ACC112 (cell line): ENCODE data around the gene FAM186B.

Experiments
- H2AFZ ChIP-seq: fragments of 200-600 bp; sonication (generic); one replicate; pipeline ENCODE4 v1.6.0; 2017; ENCODE audit warnings: antibody characterized with exemption, low read length; ENCODE audit not compliant: unreplicated experiment
- H3K27ac ChIP-seq: fragments of 200-600 bp; sonication (generic); 2 replicates; pipeline ENCODE4 v1.5.1; 2014; ENCODE audit warnings: low read depth, mild to moderate bottlenecking, antibody characterized with exemption, low read length, moderate library complexity
- H3K27me3 ChIP-seq: fragments of 200-600 bp; sonication (generic); 2 replicates; pipeline ENCODE4 v1.6.1; 2014; ENCODE audit warnings: mild to moderate bottlenecking, antibody characterized with exemption, low read length, moderate library complexity, mixed read lengths; ENCODE audit not compliant: insufficient read depth
- H3K36me3 ChIP-seq: fragments of 200-600 bp; sonication (generic); 2 replicates; pipeline ENCODE4 v1.6.1; 2016; ENCODE audit warnings: mild to moderate bottlenecking, antibody characterized with exemption, low read length, moderate library complexity, mixed read lengths; ENCODE audit not compliant: insufficient read depth
- H3K4me1 ChIP-seq: fragments of 200-600 bp; sonication (generic); one replicate; pipeline ENCODE4 v1.6.1; 2016; ENCODE audit warnings: low read length, mixed read lengths; ENCODE audit not compliant: insufficient read depth, unreplicated experiment, control insufficient read depth
- H3K4me3 ChIP-seq: fragments of 200-600 bp; sonication (generic); 2 replicates; pipeline ENCODE4 v1.5.1; 2014; ENCODE audit warnings: mild to moderate bottlenecking, low read depth, low read length
- H3K79me2 ChIP-seq: fragments of 200-600 bp; sonication (generic); one replicate; pipeline ENCODE4 v1.6.0; 2016; ENCODE audit warnings: low read length; ENCODE audit not compliant: control insufficient read depth, unreplicated experiment, insufficient read depth

Gene FAM186B

GRCh38 chr12:49609059-49609874 lies 3.8 kb upstream of the FAM186B start:
- H2AFZ ChIP-seq, result no peak overlapping the region
- H3K79me2 ChIP-seq, result no peaks in the 10 kb centered on the region
- no peaks in the 10 kb centered on the region for H3K36me3 ChIP-seq
- no peak overlapping the region for H3K4me3 ChIP-seq
- H3K27me3 ChIP-seq, result no peaks in the 10 kb centered on the region
- no peak overlapping the region for H3K27ac ChIP-seq
- no peaks in the 10 kb centered on the region for H3K4me1 ChIP-seq

- no peak overlapping the region for H3K27ac ChIP-seq
- H3K27me3 ChIP-seq, result no peaks in the 10 kb centered on the region
- H3K4me3 ChIP-seq, result no peak overlapping the region
- H3K36me3 ChIP-seq, result no peaks in the 10 kb centered on the region
- H3K4me1 ChIP-seq, result no peaks in the 10 kb centered on the region
- H2AFZ ChIP-seq, result no peak overlapping the region
- H3K79me2 ChIP-seq, result no peaks in the 10 kb centered on the region
Measured at GRCh38 chr12:49604856-49605255, 583 bp downstream of the FAM186B start.

GRCh38 chr12:49603721-49604120 lies 1.7 kb downstream of the FAM186B start:
- H3K27me3 ChIP-seq, result no peaks in the 10 kb centered on the region
- H3K27ac ChIP-seq, result no peak overlapping the region
- no peaks in the 10 kb centered on the region for H3K4me1 ChIP-seq
- H3K79me2 ChIP-seq, result no peaks in the 10 kb centered on the region
- H3K36me3 ChIP-seq, result no peaks in the 10 kb centered on the region
- no peak overlapping the region for H3K4me3 ChIP-seq
- no peak overlapping the region for H2AFZ ChIP-seq

GRCh38 chr12:49599961-49600360 lies 5.5 kb downstream of the FAM186B start:
- Histone ChIP-seq H3K27ac (no peak overlapping the region), H3K4me3 (no peak overlapping the region), H3K79me2 (no peaks in the 10 kb centered on the region), H3K27me3 (no peaks in the 10 kb centered on the region), H3K4me1 (no peaks in the 10 kb centered on the region), H2AFZ (no peak overlapping the region), H3K36me3 (0 out of 2 replicates have a peak, but pooled peaks cover 6% of the 10 kb centered on the region)

- H3K4me3 ChIP-seq, result no peak overlapping the region
- H2AFZ ChIP-seq, result no peak overlapping the region
- H3K4me1 ChIP-seq, result no peaks in the 10 kb centered on the region
- H3K27me3 ChIP-seq, result no peaks in the 10 kb centered on the region
- H3K36me3 ChIP-seq, result 0 out of 2 replicates have a peak, but pooled peaks cover 6% of the 10 kb centered on the region
- no peaks in the 10 kb centered on the region for H3K79me2 ChIP-seq
- H3K27ac ChIP-seq, result no peak overlapping the region
Measured at GRCh38 chr12:49598527-49598926, 6.9 kb downstream of the FAM186B start.

GRCh38 chr12:49588721-49589516 lies 16.5 kb downstream of the FAM186B start:
- H3K27me3 ChIP-seq, result no peaks in the 10 kb centered on the region
- H2AFZ ChIP-seq, result no peak overlapping the region
- H3K4me1 ChIP-seq, result peaks cover 11% of the 10 kb centered on the region
- H3K36me3 ChIP-seq, result peaks cover 9% of the 10 kb centered on the region
- no peaks in the 10 kb centered on the region for H3K79me2 ChIP-seq
- H3K4me3 ChIP-seq, result no peak overlapping the region
- H3K27ac ChIP-seq, result no peak overlapping the region

GRCh38 chr12:49588281-49588680 lies 17.2 kb downstream of the FAM186B start:
- Histone ChIP-seq H3K36me3 (peaks cover 9% of the 10 kb centered on the region), H3K27ac (no peak overlapping the region)

GRCh38 chr12:49587174-49587908 lies 18.1 kb downstream of the FAM186B start:
- Histone ChIP-seq H3K4me3 (no peak overlapping the region), H3K27me3 (no peaks in the 10 kb centered on the region), H3K4me1 (peaks cover 11% of the 10 kb centered on the region), H3K27ac (no peak overlapping the region), H2AFZ (no peak overlapping the region), H3K36me3 (peaks cover 9% of the 10 kb centered on the region), H3K79me2 (no peaks in the 10 kb centered on the region)

More at GRCh38 chr12:49588281-49588680, 17.2 kb downstream of the FAM186B start:
- no peaks in the 10 kb centered on the region for H3K27me3 ChIP-seq
- H3K4me1 ChIP-seq, result peaks cover 11% of the 10 kb centered on the region
- no peak overlapping the region for H3K4me3 ChIP-seq
- H3K79me2 ChIP-seq, result no peaks in the 10 kb centered on the region
- no peak overlapping the region for H2AFZ ChIP-seq

- H3K27ac ChIP-seq, result no peak overlapping the region
- peaks cover under 1% of the 10 kb centered on the region; the same call in 1 of the 2 replicates for H3K36me3 ChIP-seq
- H3K79me2 ChIP-seq, result no peaks in the 10 kb centered on the region
- H3K4me1 ChIP-seq, result peaks cover 11% of the 10 kb centered on the region
- no peaks in the 10 kb centered on the region for H3K27me3 ChIP-seq
- H2AFZ ChIP-seq, result no peak overlapping the region
- no peak overlapping the region for H3K4me3 ChIP-seq
Measured at GRCh38 chr12:49585477-49586459, 19.7 kb downstream of the FAM186B start.
